ENCODE measurements around the gene PLAGL2. TPM values are rescaled to one million over a fixed set of nuclear protein-coding genes. Genes with fewer than 3 reads are reported as not detected.

The PLAGL2 gene
- total RNA-seq, 1 experiment from 2014 or later = 21.4 TPM

DNA sequence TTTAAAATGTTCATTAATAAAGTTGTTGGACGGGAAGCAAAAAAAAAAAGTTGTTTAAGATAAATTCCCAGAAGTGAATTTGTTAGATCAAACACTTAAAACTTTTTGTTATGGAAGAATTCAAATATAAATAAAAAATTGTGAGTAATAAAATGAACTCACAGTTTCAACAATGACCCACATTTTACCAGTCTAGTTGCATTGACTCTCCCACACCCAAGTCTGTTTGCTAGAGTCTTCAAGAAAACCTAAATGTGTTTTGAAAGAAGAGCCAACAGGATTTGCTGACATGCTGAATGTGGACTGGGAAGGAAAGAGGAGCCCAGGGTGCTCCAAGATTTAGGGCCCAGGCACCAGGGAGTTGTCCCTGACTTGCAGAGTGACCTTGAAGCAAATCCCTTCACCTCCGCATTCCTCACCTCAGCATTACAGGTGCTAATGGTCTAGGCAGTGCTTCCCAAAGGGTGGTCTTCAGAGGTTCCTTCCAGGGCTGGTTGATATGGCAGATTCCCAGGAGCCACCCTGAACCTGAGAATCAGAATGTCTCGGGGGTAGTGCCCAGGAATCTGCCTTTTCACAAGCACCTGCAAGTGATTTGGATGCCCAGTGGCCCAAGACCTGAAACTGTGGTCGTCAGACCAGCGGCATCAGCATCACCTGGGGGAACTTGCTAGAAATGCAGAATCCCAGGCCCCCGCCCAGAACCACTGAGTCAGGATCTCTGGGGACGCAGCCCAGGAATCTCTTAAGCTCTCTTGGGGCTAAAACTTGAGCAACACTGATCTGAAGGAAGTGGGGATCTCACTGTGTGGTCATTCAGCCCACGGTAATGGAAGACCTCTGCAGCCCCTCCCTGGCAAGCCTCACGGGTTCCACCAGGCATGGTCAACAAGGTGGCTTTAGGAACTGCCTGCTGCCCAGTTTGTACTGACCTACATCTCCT, 31.2 kb upstream of the PLAGL2 start:
- DNase-seq (ENCODE audit: low spot score) (no peak), ATAC-seq (peak; percentile 41; the same call in 1 of the 2 replicates)
- no peak overlapping the region for H3K27ac Mint-ChIP-seq
- H3K4me3 Mint-ChIP-seq = no peak overlapping the region
- TF ChIP-seq TEAD1 (CRISPR knock-in tag; IDR thresholded peaks at IDR 0.05) (no peak), JAZF1 (CRISPR knock-in tag; IDR thresholded peaks at IDR 0.05) (no peak), GRHL2 (CRISPR knock-in tag; IDR thresholded peaks at IDR 0.05; ENCODE audit: insufficient replicate concordance, severe bottlenecking) (no peak), ZNF219 (CRISPR knock-in tag; IDR thresholded peaks at IDR 0.05; ENCODE audit: borderline replicate concordance) (no peak), NR2C2 (CRISPR knock-in tag; IDR thresholded peaks at IDR 0.05) (no peak), MYBL2 (CRISPR knock-in tag; IDR thresholded peaks at IDR 0.05) (no peak), ETV6 (CRISPR knock-in tag; IDR thresholded peaks at IDR 0.05) (no peak), MXD4 (CRISPR knock-in tag; IDR thresholded peaks at IDR 0.05; ENCODE audit: borderline replicate concordance) (no peak), TP53 (CRISPR knock-in tag; IDR thresholded peaks at IDR 0.05) (no peak), NR3C1 (CRISPR knock-in tag; conservative IDR thresholded peaks at IDR 0.05; ENCODE audit: low read depth) (no peak), NFE2L1 (CRISPR knock-in tag; IDR thresholded peaks at IDR 0.05) (no peak), OVOL2 (CRISPR knock-in tag; IDR thresholded peaks at IDR 0.05; ENCODE audit: borderline replicate concordance) (no peak)
- TF ChIP-seq, protein P1, sequence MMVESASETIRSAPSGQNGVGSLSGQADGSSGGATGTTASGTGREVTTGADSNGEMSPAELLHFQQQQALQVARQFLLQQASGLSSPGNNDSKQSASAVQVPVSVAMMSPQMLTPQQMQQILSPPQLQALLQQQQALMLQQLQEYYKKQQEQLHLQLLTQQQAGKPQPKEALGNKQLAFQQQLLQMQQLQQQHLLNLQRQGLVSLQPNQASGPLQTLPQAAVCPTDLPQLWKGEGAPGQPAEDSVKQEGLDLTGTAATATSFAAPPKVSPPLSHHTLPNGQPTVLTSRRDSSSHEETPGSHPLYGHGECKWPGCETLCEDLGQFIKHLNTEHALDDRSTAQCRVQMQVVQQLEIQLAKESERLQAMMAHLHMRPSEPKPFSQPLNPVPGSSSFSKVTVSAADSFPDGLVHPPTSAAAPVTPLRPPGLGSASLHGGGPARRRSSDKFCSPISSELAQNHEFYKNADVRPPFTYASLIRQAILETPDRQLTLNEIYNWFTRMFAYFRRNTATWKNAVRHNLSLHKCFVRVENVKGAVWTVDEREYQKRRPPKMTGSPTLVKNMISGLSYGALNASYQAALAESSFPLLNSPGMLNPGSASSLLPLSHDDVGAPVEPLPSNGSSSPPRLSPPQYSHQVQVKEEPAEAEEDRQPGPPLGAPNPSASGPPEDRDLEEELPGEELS (CRISPR knock-in tag; IDR thresholded peaks at IDR 0.05) = no peak
- TF ChIP-seq, protein P2, sequence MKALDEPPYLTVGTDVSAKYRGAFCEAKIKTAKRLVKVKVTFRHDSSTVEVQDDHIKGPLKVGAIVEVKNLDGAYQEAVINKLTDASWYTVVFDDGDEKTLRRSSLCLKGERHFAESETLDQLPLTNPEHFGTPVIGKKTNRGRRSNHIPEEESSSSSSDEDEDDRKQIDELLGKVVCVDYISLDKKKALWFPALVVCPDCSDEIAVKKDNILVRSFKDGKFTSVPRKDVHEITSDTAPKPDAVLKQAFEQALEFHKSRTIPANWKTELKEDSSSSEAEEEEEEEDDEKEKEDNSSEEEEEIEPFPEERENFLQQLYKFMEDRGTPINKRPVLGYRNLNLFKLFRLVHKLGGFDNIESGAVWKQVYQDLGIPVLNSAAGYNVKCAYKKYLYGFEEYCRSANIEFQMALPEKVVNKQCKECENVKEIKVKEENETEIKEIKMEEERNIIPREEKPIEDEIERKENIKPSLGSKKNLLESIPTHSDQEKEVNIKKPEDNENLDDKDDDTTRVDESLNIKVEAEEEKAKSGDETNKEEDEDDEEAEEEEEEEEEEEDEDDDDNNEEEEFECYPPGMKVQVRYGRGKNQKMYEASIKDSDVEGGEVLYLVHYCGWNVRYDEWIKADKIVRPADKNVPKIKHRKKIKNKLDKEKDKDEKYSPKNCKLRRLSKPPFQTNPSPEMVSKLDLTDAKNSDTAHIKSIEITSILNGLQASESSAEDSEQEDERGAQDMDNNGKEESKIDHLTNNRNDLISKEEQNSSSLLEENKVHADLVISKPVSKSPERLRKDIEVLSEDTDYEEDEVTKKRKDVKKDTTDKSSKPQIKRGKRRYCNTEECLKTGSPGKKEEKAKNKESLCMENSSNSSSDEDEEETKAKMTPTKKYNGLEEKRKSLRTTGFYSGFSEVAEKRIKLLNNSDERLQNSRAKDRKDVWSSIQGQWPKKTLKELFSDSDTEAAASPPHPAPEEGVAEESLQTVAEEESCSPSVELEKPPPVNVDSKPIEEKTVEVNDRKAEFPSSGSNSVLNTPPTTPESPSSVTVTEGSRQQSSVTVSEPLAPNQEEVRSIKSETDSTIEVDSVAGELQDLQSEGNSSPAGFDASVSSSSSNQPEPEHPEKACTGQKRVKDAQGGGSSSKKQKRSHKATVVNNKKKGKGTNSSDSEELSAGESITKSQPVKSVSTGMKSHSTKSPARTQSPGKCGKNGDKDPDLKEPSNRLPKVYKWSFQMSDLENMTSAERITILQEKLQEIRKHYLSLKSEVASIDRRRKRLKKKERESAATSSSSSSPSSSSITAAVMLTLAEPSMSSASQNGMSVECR (CRISPR knock-in tag; IDR thresholded peaks at IDR 0.05; ENCODE audit: borderline replicate concordance) = no peak
- TF ChIP-seq, protein P3, sequence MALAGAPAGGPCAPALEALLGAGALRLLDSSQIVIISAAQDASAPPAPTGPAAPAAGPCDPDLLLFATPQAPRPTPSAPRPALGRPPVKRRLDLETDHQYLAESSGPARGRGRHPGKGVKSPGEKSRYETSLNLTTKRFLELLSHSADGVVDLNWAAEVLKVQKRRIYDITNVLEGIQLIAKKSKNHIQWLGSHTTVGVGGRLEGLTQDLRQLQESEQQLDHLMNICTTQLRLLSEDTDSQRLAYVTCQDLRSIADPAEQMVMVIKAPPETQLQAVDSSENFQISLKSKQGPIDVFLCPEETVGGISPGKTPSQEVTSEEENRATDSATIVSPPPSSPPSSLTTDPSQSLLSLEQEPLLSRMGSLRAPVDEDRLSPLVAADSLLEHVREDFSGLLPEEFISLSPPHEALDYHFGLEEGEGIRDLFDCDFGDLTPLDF (CRISPR knock-in tag; IDR thresholded peaks at IDR 0.05) = no peak
- TF ChIP-seq, protein P4, sequence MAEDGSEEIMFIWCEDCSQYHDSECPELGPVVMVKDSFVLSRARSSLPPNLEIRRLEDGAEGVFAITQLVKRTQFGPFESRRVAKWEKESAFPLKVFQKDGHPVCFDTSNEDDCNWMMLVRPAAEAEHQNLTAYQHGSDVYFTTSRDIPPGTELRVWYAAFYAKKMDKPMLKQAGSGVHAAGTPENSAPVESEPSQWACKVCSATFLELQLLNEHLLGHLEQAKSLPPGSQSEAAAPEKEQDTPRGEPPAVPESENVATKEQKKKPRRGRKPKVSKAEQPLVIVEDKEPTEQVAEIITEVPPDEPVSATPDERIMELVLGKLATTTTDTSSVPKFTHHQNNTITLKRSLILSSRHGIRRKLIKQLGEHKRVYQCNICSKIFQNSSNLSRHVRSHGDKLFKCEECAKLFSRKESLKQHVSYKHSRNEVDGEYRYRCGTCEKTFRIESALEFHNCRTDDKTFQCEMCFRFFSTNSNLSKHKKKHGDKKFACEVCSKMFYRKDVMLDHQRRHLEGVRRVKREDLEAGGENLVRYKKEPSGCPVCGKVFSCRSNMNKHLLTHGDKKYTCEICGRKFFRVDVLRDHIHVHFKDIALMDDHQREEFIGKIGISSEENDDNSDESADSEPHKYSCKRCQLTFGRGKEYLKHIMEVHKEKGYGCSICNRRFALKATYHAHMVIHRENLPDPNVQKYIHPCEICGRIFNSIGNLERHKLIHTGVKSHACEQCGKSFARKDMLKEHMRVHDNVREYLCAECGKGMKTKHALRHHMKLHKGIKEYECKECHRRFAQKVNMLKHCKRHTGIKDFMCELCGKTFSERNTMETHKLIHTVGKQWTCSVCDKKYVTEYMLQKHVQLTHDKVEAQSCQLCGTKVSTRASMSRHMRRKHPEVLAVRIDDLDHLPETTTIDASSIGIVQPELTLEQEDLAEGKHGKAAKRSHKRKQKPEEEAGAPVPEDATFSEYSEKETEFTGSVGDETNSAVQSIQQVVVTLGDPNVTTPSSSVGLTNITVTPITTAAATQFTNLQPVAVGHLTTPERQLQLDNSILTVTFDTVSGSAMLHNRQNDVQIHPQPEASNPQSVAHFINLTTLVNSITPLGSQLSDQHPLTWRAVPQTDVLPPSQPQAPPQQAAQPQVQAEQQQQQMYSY (CRISPR knock-in tag; IDR thresholded peaks at IDR 0.05) = no peak
- TF ChIP-seq, protein P5, sequence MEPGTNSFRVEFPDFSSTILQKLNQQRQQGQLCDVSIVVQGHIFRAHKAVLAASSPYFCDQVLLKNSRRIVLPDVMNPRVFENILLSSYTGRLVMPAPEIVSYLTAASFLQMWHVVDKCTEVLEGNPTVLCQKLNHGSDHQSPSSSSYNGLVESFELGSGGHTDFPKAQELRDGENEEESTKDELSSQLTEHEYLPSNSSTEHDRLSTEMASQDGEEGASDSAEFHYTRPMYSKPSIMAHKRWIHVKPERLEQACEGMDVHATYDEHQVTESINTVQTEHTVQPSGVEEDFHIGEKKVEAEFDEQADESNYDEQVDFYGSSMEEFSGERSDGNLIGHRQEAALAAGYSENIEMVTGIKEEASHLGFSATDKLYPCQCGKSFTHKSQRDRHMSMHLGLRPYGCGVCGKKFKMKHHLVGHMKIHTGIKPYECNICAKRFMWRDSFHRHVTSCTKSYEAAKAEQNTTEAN (CRISPR knock-in tag; IDR thresholded peaks at IDR 0.05) = no peak
- peaks cover 15% of the 10 kb centered on the region for H3K4me1 Mint-ChIP-seq
- no peaks in the 10 kb centered on the region for H3K9me3 Mint-ChIP-seq
- H3K36me3 Mint-ChIP-seq = peaks cover 13% of the 10 kb centered on the region
- POLR2A ChIA-PET = no interaction called here
- CTCF ChIA-PET = interaction anchor here (0.6 kb wide), 1 partner anchor 16 kb away, joined by 3 read pairs; no protein-coding TSS in a partner anchor
- no peaks in the 10 kb centered on the region for H3K27me3 Mint-ChIP-seq (ENCODE audit: low read depth)
